Body of pancreas (tissue), 4 donors: ENCODE measurements around the gene ARHGAP26.

ENCODE experiments used
- POLR2A ChIP-seq, 3 donors: fragments of 450-650 bp; IDR thresholded peaks; one replicate each; pipeline ENCODE4 v1.6.1; 2016; ENCODE audit warnings: antibody characterized with exemption in 3 of 3, mild to moderate bottlenecking in 2 of 3
- TF ChIP-seq, protein P1 (sequence below), 7 experiments: fragments of 450-650 bp in 4 of 7; fragments of 200-600 bp in 3 of 7; sonication (generic) in 3 of 7; IDR thresholded peaks; one replicate each; pipeline ENCODE4 v1.5.1; 2016 to 2019; ENCODE audit warnings: antibody characterized with exemption in 7 of 7

GRCh38 chr5:143228597-143229293 is 458.6 kb downstream of the ARHGAP26 start:
- TF ChIP-seq POLR2A (IDR thresholded peaks at IDR 0.05), result no peak
- TF ChIP-seq, protein P1, sequence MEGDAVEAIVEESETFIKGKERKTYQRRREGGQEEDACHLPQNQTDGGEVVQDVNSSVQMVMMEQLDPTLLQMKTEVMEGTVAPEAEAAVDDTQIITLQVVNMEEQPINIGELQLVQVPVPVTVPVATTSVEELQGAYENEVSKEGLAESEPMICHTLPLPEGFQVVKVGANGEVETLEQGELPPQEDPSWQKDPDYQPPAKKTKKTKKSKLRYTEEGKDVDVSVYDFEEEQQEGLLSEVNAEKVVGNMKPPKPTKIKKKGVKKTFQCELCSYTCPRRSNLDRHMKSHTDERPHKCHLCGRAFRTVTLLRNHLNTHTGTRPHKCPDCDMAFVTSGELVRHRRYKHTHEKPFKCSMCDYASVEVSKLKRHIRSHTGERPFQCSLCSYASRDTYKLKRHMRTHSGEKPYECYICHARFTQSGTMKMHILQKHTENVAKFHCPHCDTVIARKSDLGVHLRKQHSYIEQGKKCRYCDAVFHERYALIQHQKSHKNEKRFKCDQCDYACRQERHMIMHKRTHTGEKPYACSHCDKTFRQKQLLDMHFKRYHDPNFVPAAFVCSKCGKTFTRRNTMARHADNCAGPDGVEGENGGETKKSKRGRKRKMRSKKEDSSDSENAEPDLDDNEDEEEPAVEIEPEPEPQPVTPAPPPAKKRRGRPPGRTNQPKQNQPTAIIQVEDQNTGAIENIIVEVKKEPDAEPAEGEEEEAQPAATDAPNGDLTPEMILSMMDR (IDR thresholded peaks at IDR 0.05), result no peak
